H1 (cell line): ENCODE data around the gene PTPN12. TPM values are rescaled to one million over a fixed set of nuclear protein-coding genes. Genes with fewer than 3 reads are reported as not detected.

Experiments
- GABPA ChIP-seq: IDR thresholded peaks from 2 replicates; pipeline ENCODE4 v1.6.1; 2011; ENCODE audit warnings: mild to moderate bottlenecking, low read length, moderate library complexity, borderline replicate concordance; ENCODE audit not compliant: insufficient read depth
- POU5F1 ChIP-seq: IDR thresholded peaks from 2 replicates; pipeline ENCODE4 v1.6.1; 2011; ENCODE audit warnings: low read depth, mild to moderate bottlenecking, low read length, moderate library complexity
- RXRA ChIP-seq: IDR thresholded peaks from 2 replicates; pipeline ENCODE4 v1.6.1; 2011; ENCODE audit warnings: low read depth, mild to moderate bottlenecking, low read length, moderate library complexity; ENCODE audit not compliant: insufficient read depth
- SIN3A ChIP-seq, 2 experiments: IDR thresholded peaks in 1 of 2; conservative IDR thresholded peaks in 1 of 2; 2 replicates each; pipeline ENCODE4 v1.6.1; 2011 to 2012; ENCODE audit warnings: low read length in 2 of 2, improper control_type of control experiment in 1 of 2, low read depth in 1 of 2, mild to moderate bottlenecking in 1 of 2
- TAF7 ChIP-seq: optimal IDR thresholded peaks from 2 replicates; pipeline ENCODE3; 2011; ENCODE audit warnings: low read depth, mild to moderate bottlenecking, inconsistent platforms, low read length, moderate library complexity, borderline replicate concordance
- polyA plus RNA-seq, 7 experiments: library from polyadenylated mRNA; depleted of rRNA in 3 of 7; stranded (reverse) in 5 of 7; unstranded in 2 of 7; fragments of >200 nt in 5 of 7; fragments of 200-250 nt in 2 of 7; gene quantifications; 1 replicate in 5 of 7; 2 replicates in 1 of 7; 4 replicates in 1 of 7; pipeline versions ENCODE4 v1.2.1 to v1.2.3, GENCODE V29; 2011 to 2013; ENCODE audit warnings: missing spikeins in 2 of 7, mixed read lengths in 2 of 7
- total RNA-seq: library from RNA; stranded (reverse); fragmentation: NEBNext Ultra II Directional; extraction: Animal tissue kit (Norgen Biotek cat#: 25700); gene quantifications from 2 replicates; pipeline ENCODE4 v1.2.1, GENCODE V29; 2021

PTPN12 gene
- total and polyA plus RNA-seq, 2 of the 8 experiments (the other 6 are each of a cell fraction or from before 2014, with no cell fraction given) = 39.7 to 132 TPM

DNA sequence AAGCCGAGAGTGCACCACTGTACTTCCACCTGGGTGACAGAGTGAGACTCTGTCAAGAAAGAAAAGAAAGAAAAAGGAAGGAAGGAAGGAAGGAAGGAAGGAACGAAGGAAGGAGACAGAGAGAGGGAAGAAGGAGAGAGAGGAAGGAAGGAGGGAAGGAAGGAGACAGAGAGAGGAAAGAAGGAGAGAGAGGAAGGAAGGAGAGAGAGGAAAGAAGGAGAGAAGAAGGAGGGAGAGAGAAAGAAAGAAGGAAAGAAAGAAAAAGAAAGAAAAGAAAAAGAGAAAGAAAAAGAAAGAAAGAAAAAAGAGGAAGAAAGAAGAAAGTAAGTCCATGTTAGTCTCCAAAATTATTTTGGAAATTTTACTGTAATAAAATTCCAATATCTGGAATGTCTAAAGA, 125.8 kb downstream of the PTPN12 start (continued):
- TF ChIP-seq POU5F1 (no peak), RXRA (no peak), GABPA (no peak), SIN3A (conservative IDR thresholded peaks at IDR 0.05 in 1 of 2, IDR thresholded peaks at IDR 0.05 in 1 of 2; ENCODE audit: low read depth in 1 of 2, low read length in 2 of 2) (no peak), TAF7 (no peak)
